ENCODE results near the gene OGFOD1.

- TF ChIP-seq EZH2phosphoT487 (IDR thresholded peaks at IDR 0.05; ENCODE audit: borderline replicate concordance), result no peak
- TF ChIP-seq EZH2 (IDR thresholded peaks at IDR 0.05), result no peak
- TF ChIP-seq, protein P1, sequence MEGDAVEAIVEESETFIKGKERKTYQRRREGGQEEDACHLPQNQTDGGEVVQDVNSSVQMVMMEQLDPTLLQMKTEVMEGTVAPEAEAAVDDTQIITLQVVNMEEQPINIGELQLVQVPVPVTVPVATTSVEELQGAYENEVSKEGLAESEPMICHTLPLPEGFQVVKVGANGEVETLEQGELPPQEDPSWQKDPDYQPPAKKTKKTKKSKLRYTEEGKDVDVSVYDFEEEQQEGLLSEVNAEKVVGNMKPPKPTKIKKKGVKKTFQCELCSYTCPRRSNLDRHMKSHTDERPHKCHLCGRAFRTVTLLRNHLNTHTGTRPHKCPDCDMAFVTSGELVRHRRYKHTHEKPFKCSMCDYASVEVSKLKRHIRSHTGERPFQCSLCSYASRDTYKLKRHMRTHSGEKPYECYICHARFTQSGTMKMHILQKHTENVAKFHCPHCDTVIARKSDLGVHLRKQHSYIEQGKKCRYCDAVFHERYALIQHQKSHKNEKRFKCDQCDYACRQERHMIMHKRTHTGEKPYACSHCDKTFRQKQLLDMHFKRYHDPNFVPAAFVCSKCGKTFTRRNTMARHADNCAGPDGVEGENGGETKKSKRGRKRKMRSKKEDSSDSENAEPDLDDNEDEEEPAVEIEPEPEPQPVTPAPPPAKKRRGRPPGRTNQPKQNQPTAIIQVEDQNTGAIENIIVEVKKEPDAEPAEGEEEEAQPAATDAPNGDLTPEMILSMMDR (IDR thresholded peaks at IDR 0.05 in 2 of 3, conservative IDR thresholded peaks at IDR 0.05 in 1 of 3; ENCODE audit: borderline replicate concordance in 1 of 3, insufficient read depth in 1 of 3, low read depth in 2 of 3, low read length in 2 of 3), result no peak
- no peak for TF ChIP-seq POLR2A (IDR thresholded peaks at IDR 0.05; ENCODE audit: borderline replicate concordance, extremely low read depth, insufficient read depth, insufficient read length)
- no peak for TF ChIP-seq MAX (IDR thresholded peaks at IDR 0.05)
- no peak for TF ChIP-seq RAD21 (IDR thresholded peaks at IDR 0.05; ENCODE audit: low read depth)
- TF ChIP-seq JUND (IDR thresholded peaks at IDR 0.05), result no peak
- no peak for TF ChIP-seq FOSL1 (IDR thresholded peaks at IDR 0.05; ENCODE audit: low read depth)
- TF ChIP-seq EGR1 (IDR thresholded peaks at IDR 0.05; ENCODE audit: low read depth), result no peak
- no peak for TF ChIP-seq ATF3 (IDR thresholded peaks at IDR 0.05)
- no peak for TF ChIP-seq YY1 (IDR thresholded peaks at IDR 0.05; ENCODE audit: extremely low read depth, insufficient replicate concordance, low read depth, low read length)
- no peak for TF ChIP-seq SRF (IDR thresholded peaks at IDR 0.05; ENCODE audit: low read depth)
These were observed 8.7 kb downstream of the OGFOD1 start for GRCh38 chr16:56460101-56460500.

Measured in HCT116 (cell line).